AG20443 (cell line): ENCODE measurements around the gene RFNG.

Source experiments
- DNase-seq: peaks from one replicate; pipeline ENCODE4 v3.0.0; 2012; ENCODE audit warnings: low spot score, mixed read lengths

The RFNG gene

DNA sequence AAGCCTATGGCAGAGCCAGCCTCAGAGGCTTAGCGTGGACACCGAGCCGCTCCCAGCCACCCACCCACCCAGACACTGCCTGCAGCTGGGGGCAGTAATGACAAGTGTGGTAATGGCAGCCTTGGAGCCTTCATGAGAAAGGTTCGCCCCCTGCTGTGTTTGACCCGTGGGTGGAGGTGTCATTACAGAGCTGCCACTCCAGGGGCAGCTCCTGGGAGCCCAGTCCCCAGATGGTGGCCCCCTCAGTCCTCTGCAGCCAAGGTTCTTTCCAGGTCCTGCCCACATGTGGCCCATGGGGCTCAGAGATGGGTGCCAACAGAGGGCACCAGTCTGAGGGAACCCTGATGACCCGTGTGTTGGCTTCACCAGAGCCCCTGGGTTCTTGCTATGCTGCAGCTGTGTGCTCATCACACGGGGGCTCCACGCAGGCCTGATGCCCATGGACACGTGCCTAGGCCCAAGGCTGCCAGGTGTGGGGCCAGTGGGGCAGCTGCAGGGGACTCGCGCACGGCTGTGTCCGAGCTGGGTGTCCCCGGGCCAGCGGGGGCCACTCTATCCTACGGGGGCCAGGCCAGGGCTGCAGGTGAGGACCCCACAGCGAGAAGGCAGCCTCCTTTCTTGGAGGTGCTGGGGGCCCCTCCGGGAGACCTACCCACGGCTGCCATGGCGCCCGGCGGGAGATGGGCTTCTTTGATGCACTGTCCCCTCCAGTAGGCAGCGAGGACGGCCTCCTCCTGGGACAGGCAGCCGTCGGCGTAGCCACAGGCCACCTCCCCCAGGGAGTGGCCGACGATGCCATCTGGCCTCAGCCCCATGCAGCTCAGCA is 38.3 kb upstream of the RFNG start:
- no peak for DNase-seq

DNA sequence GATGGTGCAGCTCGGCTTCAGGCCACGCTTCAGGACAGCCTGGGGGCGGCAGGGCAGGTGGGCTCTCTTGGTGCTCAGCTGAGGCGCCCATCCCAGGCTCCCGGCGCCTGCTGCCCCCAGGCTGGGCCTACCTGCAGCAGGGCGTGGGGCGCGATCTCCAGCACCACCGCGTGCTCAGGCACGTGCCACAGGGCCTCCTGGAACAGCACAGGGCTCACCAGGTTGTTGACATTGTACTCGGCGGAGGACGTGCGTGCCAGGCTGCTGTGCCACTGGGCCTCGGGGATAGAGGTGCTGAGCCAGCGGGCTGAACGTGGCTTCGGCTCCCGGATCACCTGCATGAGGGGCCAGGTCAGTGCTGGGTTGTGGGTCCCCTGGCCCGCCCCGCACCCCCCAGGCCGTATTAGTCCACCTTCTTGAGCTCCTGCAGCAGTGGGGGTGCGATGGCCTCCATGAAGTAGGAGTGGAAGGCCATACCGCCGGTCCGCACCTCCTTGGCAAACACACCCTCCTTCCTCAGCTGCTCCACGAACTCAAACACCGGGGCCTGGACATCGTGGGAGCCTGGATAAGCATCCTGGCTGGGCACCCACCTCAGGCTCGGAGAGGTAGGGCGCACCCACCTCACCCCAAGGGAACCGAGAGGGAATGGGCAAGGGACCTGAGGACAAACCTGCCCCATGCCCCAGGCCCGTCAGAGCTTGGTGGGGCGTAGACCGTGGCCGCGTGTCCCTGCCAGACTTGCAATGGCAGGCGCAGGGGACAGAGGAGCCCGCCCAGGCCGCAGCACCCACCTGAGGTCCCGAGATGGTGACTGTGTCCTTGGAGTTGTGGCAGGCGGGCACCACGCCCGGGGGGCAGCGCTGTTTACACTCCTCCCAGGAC is 37.5 kb upstream of the RFNG start:
- DNase-seq, result no peak

GRCh38 chr17:82087961-82088837 is 36.6 kb upstream of the RFNG start:
- no peak for DNase-seq

DNA sequence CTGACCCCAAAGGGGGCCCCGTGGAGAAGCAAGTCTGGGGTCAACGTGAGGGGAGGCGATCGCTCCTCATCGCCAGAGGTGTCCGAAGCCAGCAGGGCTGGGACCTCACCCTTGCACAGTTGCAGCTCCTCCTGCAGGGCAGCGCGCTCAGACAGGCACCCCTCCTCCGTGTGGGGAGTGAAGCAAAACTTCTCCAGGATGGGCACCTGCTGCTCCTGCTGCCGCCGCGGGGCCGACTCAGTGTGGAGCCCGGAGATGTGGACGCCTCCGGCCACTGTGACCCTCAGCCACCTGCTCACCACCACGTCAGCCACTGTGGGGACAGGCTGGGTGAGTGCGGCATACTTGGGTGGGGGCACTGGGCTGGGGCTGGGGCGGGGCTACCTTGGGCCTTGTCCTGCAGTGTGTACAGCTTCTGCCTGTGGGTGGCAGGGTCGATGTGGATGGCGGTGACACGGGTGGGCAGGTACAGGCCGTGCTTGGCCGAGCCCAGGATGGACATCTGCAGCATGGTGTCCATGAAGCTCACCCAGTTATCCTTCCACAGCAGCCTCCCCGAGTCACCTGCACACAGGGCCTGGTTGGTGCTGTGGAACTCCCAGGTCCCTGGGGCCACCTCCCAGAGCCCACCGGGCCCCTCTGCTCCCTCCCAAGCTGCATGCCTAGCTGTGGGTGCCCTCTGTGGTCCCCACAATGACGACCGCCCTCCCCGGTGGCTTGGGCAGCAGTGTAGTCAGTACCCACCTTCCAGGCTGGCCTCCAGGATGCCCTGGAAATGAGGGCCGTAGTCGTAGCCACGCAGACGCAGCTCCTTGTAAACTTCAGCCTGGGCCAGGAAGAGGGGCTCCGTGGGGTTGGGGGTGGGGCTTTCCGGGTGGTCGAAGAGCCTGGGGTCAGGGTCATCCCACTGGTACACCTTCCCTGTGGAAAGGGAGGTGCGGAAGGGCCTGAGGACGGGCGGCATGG is 35.6 kb upstream of the RFNG start:
- DNase-seq, result no peak

DNA sequence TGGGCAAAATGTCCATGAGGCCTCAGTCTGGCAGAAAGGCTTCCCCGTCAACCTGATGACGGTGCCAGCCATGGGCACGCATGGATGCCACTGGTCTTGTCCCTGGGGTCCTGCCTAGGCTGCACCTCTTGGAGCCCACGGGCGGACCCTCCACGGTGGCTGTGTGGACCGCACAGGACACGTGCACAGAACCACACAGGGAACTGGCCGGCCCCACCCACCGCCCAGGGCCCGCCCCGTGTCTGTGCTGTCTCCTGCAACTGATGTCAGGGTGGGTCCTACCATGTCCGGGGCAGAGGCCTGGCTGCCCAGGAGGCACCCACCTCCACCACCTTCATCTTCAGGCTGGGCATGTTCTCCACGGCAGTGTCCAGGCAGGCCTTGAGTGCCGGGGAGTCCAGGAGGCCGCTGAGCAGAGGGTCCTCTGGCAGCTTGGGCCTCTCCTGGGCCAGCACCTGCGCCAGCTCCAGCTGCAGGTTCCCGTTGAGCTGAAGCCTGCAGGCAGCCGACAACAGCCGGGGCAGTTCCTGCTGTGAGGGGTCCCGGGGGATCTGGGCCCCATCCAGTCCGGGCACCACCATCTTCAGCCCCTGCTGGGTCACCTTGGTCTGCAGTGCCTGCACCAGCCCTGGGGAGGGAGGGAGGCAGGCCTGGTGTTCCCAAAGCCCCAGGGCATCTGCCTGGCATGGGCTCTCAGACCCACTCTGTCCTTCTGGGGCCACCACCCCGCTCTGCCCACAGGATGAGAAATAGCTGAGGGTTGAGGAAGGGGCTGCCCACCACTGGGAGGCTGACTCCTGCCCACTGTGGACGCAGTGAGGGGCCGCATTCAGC is 34.5 kb upstream of the RFNG start:
- DNase-seq, result no peak

DNA sequence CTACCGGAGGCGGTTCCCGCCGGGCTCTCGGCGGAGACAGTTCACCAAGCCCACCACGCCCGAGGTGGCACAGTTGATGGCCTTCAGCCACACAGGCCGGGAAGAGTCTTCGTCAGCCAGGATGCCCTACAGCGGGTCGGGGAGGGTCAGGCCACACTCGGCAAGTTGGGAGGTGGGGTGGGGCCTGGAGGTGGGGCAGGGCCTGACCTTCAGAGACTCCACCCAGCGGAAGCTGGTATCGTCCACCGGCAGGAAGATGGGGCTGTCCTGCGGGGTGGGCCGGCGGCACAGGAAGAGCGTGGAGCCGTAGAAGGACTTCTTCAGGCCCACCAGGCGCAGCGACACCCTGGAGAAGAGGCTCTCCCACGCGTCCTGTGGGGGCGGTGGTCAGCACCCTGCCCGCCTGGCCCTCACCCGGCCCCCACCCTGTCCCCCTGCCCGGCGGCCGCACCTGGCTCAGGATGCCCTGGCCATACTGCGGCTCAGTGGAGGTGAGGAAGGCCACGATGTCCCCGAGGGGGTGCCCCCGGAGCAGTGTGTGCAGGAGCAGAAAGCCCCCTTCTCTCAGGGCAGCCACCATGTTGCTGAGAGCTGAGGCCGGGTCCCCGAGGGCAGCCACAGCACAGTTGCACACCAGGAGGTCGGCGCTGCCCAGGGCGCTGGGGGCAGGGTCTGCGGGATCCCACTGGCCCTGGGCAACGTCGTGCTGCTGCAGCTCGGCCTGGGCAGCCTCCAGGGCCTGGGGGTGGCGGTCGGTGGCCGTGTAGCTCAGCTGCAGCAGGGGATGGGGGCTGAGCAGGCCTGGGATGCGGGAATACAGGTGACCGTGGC is 33.6 kb upstream of the RFNG start:
- no peak for DNase-seq

DNA sequence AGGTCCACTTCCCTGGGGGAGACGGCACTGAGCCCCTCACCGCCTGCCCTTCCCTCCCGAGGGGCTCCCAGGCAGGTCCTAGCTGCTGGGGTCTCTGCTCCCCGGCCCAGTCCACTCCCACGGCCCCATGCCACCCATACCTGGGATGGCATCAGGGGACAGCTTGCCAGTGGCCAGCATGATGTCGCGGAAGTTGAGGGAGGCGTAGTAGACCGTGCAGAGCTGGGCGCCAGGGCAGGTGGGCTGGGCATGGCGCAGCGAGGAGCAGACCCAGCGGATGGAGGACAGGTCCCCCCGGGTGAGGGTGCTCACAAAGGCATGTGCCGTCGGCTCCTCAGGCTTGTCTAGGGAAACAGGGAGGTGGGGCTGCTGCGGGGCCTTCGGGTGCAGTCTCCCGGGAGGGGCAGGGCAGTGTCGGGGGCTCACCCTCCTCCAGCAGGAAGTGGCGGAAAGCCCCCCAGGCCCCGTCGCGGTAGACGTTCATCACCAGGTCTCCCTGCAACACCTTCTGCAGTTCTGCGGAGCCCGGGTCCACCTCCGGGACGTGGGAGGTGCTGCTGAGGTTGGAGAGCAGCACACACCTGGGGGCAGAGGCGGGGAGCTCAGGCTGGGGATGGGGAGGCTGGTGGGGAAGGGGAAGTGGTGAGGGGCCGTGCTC is 32.9 kb upstream of the RFNG start:
- DNase-seq, result no peak

- DNase-seq, result no peak
These were observed 32.1 kb upstream of the RFNG start for GRCh38 chr17:82083533-82084359.

DNA sequence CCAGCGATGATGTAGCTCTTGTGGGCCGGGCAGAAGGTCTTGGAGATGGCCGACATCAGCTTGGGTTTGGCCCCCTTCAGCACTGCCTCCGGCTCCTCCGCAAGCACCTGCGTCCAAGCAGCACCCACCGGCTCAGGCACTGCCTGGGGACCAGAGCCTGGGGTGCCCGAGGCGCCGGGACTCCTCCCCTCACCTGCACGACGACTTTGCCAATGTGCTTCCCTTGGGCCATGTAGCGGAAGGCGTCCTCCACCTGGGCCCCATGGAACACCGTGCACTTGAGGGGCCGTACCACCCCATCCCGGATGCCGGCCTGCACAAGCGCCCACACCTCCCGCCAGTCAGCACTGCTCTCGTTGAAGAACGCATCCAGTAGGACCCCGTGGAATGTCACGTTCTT is 31.4 kb upstream of the RFNG start:
- no peak for DNase-seq

GRCh38 chr17:82082456-82082855 is 30.8 kb upstream of the RFNG start:
- no peak for DNase-seq

- DNase-seq, result no peak
These were observed 30.4 kb upstream of the RFNG start for GRCh38 chr17:82081966-82082365.

- no peak for DNase-seq
These were observed 29.9 kb upstream of the RFNG start for GRCh38 chr17:82081546-82081945.

- no peak for DNase-seq
These were observed 29.3 kb upstream of the RFNG start for GRCh38 chr17:82080789-82081464.

- DNase-seq, result no peak
These were observed 28.6 kb upstream of the RFNG start for GRCh38 chr17:82080048-82080788.

DNA sequence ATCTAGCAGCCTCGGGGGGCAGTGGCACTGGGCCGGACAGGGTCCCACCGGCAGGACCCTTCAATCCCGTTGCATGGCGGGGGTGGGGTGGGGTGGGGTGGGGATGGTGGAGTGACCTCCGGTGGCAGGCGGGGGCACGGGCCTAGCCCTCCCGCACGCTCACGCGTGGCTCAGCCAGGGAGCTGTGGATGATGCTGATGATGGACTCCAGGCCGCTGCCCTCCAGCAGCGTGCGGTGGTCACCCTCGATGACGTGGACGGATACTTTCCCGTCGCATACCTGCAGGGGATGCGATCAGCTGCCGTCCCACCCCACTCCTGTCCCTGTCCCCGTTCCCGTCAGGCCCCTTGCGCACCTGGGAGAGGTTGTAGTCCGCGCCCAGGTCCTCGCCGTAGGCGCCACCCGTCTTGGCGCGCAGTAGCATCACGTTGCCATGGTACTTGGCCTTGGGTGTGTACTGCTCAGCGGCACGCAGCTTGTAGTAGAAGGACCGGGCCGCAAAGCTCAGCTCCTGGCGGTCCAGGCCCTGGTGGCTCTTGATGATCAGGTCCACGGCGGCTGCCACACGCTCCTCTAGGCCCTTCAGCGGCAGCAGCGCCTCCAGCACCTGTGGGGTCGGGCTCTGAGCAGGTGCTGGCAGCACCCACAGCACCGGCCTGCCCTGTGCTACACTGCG is 27.5 kb upstream of the RFNG start:
- DNase-seq, result no peak

DNA sequence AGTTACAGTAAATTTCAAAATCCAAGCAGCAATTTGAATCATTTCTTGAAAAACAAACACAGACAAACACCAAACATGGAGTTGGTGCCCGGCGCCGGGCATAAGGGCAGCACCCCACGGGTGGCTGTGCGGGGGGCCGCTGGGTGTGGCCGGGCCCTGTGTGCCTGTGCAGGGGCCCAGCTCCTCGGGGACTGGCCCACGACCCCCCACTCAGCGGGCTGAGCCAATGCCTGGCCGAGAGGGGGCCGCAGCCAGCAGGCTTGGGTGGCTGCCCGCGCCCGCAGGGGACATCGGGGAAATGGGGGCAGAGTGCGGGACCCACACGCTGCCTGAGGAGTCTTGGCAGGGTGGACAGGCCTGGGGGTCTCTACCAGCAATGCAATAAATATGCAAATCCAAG is 26.8 kb upstream of the RFNG start:
- DNase-seq, result no peak
